AG08396 (cell line): Measurements from ENCODE around the gene ZNF232.
"Not testable (repeated sequence)": the region's sequence is repeated elsewhere in the genome, so short reads cannot be mapped to it uniquely, and the experiment has no call there.

Source experiments
- DNase-seq: peaks from one replicate; pipeline ENCODE4 v3.0.0; 2012; ENCODE audit warnings: low spot score, mixed read lengths

Gene ZNF232

GRCh38 chr17:5129770-5130169, 18.1 kb upstream of the ZNF232 start:
- not testable (repeated sequence) for DNase-seq

GRCh38 chr17:5128905-5129535, 17.3 kb upstream of the ZNF232 start:
- DNase-seq, result no peak

GRCh38 chr17:5128387-5128786, 16.7 kb upstream of the ZNF232 start:
- not testable (repeated sequence) for DNase-seq

GRCh38 chr17:5127910-5128309, 16.2 kb upstream of the ZNF232 start:
- DNase-seq, result no peak

GRCh38 chr17:5126719-5127488, 15.2 kb upstream of the ZNF232 start:
- DNase-seq, result no peak

GRCh38 chr17:5124896-5125295, 13.2 kb upstream of the ZNF232 start:
- DNase-seq, result not testable (repeated sequence)

GRCh38 chr17:5124125-5124760, 12.6 kb upstream of the ZNF232 start:
- DNase-seq, result not testable (repeated sequence)

GRCh38 chr17:5123343-5124124, 11.9 kb upstream of the ZNF232 start:
- DNase-seq, result no peak

- peak; percentile 54 for DNase-seq
These were observed 11.1 kb upstream of the ZNF232 start for GRCh38 chr17:5122586-5123342.

- DNase-seq, result not testable (repeated sequence)
These were observed 10.4 kb upstream of the ZNF232 start for GRCh38 chr17:5122056-5122455.

- DNase-seq, result no peak
These were observed 9.6 kb upstream of the ZNF232 start for GRCh38 chr17:5121186-5121841.

GRCh38 chr17:5120436-5121185, 8.9 kb upstream of the ZNF232 start:
- DNase-seq, result not testable (repeated sequence)

- no peak for DNase-seq
These were observed 8.4 kb upstream of the ZNF232 start for GRCh38 chr17:5120036-5120435.

- DNase-seq, result no peak
These were observed 6.5 kb upstream of the ZNF232 start for GRCh38 chr17:5118219-5118618.

- no peak for DNase-seq
These were observed 4.3 kb upstream of the ZNF232 start, which contains the start of gene USP6 for GRCh38 chr17:5115673-5116651. Gene USP6, plus strand, starts transcription at chr17:5116032. Its CDS starts 14,336 bp downstream, at chr17:5130368.

GRCh38 chr17:5110816-5111215, 862 bp downstream of the ZNF232 start:
- no peak for DNase-seq

GRCh38 chr17:5100832-5101231, 10.8 kb downstream of the ZNF232 start:
- DNase-seq, result no peak

- no peak for DNase-seq
These were observed 12.4 kb downstream of the ZNF232 start for GRCh38 chr17:5099271-5099670.
